GM21381 (cell line): ENCODE results near the gene LITAFD.

Experiments
- ATAC-seq: cut with Tn5 transposase; IDR thresholded peaks from one replicate; pipeline ENCODE4 v1.9.1; 2021; ENCODE audit warnings: mild to moderate bottlenecking, moderate library complexity; ENCODE audit not compliant: unreplicated experiment

Gene LITAFD

GRCh38 chr16:8890549-8890921, 8.4 kb downstream of the LITAFD start:
- ATAC-seq = no peak

- peak; percentile 22 for ATAC-seq
These were observed 10.0 kb downstream of the LITAFD start for GRCh38 chr16:8892101-8892575.

GRCh38 chr16:8893426-8893825, 11.3 kb downstream of the LITAFD start:
- no peak for ATAC-seq

DNA sequence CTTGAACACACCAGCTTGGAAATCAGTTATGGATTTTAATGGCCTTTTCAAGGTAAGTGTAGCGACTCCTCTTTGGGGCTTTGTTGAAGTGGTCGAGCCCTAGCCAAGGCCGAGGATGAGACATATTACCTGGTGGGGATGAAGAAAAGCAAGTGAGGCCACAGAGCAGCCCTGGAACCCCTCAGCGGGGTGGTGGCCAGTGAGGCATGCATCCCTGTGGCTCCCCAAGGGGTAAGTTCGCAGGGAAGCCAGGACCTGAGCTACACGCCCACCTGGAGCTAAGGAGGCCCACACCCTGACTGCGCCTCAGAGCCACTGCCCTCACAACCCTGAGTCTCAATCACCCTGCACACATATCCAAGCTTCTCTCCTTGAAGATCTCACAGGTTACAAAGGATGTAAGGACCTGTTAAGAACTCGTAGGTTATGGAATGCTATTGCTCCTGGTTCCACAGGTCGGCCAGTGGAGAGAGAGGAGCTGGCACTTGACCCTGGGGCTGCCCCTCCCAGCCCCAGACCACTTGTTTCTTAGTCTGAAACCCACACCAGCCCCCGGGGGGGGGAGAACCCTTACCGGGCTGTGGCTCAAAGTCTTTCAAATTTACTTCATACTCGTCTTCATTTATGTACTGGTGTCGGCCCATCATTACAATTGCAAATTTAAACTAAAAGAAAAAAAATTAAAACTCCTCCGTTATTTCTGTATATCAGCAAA, 12.0 kb downstream of the LITAFD start:
- ATAC-seq = no peak

DNA sequence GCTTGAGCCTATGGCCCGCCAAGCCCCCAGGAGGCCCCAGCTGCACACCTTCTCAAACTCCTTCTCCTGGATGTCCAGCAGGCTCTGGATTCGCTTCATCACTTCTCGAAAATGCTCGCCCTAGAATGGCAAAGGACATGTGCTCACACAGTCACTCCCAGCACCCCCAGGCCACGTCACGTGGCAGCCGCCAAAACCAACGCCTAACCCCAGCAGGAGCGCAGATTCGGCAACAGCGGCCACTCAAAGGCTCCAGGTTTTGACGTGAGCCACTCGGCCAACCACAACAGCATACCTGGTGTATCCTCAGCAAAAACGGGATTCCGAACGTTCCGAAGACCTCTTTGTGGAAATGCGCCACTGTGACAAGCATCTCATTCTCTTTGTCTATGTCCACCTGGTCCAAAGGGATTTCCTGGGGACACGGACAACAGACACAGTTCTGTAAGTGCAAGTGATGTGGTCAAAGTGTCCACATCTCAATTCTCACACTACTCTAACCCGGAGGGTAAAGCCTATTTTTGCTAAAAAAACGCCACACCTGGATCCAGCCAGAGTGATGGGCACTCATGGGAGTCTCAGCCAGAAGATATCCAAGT, 12.7 kb downstream of the LITAFD start:
- ATAC-seq = no peak

DNA sequence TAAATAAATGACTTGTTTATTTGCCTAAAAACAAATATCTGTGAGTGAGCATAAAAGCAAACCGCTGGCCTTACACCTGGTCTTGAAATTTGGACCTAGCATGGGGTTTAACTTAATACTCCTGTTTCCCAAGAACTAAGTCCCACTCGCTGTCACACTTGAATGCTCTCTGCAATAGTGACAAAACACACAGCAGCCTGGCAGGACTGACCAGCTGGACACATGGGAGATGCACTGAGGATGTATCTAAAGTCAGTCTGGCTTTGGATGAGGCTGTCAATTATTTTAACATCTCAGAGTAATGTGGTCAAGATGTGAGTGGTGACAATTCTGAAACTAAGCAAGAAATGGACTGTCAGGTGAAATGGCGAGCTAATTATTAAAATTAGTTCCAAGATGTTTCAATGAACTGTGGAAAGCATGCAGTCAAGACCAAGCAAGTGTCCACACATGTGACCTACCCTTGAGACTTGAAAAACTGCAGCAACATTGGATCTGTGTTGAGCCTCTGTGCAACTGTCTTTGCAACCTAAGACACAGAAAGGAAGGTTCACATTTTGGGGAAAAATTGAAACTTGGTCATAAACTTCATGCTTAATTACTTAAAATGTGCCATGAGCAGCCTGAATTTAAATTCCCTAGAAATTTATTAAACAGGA, 16.6 kb downstream of the LITAFD start:
- no peak for ATAC-seq

DNA sequence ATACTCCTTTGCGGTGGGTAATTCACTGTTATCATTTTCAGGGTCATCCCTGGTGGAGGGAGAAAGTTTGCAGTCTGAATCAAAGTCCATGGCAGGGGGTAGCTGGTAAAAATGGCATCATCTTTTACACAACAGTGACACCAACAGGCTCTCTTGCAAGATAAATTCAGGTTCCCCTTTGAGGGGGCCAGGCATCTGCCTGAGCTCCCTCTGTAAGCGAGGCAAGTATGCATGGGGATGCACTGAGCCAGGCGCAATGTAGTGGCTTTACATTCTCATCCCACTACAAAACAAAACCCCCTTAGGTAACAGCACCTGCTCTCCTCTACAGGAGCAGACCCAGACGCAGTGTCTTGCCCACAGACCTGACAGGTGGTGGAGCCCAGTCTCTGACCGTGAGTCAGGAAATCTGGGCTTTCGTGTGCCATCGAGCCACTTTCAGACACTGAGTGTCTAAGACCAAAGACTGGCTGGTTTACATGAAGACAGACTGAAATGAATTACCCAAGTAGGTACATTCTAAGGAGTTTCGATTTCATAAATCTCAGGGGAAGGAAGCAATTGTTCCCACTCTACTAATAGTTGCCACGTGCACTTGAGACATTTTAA, 17.7 kb downstream of the LITAFD start:
- ATAC-seq = no peak

DNA sequence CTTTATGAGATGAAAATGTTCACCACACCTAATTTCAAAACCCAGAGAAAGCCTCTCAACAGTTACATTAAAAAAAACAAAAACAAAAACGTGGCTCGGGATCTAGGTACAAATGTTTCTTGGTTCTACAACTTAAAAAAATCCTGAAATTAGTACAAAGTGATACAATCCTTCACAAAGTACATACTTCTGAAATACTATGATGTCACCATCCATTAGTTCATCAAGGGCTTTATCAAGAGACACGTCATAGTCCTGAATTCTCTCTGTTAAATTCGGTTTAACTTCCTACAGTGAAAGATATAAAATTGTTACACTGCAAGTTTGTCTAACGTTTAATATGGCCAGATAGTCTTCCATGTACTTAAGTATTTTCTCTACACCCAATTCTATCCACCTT, 18.2 kb downstream of the LITAFD start:
- no peak for ATAC-seq

DNA sequence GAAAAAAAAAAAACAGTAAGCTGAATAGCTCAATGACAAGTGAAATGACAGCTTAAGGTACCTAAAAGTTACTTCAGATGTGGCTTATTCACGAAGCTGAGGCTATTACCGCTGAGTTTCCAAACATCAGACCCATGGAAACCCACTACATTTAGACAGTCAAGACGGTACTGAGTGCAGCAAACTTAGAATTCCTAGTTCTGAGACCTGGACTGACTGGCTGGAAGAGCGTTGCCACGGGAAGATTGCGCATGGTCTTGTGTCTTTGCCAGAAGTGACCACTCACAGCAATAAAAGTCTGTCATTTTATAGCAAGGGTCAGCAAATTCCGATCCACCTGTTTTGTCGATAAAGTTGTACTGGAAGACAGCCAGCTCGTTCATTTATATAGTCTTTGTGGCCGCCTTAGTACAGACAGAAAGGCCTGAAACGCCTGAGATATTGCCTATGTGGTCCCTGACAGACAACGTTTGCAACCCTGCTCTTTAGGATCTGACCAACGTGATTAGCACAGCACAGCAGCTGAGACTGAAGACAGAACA, 19.2 kb downstream of the LITAFD start:
- ATAC-seq = no peak

- no peak for ATAC-seq
These were observed 20.9 kb downstream of the LITAFD start for GRCh38 chr16:8903004-8903403.

GRCh38 chr16:8904018-8904430, 21.9 kb downstream of the LITAFD start:
- ATAC-seq = no peak

GRCh38 chr16:8905168-8905762, 23.1 kb downstream of the LITAFD start:
- no peak for ATAC-seq

DNA sequence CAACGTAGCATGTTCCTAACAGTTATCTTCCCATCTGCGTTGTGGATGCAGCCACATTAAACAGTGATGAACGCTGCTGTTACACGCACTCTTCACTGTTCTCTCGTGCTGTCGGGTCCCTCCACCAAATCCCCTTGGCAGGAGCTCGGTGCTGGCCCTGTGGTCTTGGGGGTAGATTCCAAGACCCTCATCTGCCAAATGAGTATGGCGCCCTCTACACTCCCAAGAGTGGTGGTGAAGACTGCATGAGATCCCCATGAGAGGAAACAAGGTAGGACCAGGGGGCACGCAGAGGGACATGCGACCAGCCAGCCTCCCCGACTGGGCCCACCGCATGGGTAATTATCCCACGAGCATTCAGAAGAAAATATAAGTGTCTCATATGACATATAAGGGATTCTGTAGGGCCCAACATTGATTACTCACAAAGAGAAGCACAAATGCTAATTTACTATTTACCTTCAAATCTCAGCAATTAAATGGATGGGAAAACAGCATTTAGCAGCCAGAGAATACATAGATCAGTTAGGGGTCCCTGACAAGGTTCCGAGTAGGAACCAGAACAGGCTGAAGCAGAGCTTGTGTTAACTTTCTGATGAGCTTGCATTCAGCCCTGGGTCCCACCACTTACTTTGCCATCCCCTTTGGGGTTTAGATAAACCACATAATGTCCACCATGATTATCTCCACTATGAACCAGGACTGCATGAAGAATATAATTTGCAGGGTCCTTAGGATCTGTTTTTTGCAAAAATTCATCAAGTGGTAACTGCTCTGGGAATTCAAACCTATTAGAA, 23.8 kb downstream of the LITAFD start:
- ATAC-seq = no peak

DNA sequence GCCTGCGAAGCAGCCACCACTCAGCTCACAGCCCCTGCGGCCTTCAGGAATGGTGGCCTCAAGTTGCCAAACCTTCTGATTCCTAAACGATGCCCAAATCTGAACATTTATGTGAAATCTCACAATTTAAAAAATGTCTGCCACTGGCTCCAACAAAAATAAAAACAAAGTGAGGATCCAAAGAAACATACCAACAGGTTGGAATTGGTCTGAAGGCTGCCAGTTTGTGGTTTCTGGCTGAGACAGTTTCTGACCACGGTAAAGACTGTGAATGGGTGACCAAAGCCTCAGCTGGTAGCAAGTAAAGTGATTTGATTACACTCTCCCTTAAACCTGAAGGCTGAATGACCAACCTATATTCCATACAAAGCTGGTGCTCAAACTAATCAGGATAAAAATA, 24.9 kb downstream of the LITAFD start:
- ATAC-seq = no peak

DNA sequence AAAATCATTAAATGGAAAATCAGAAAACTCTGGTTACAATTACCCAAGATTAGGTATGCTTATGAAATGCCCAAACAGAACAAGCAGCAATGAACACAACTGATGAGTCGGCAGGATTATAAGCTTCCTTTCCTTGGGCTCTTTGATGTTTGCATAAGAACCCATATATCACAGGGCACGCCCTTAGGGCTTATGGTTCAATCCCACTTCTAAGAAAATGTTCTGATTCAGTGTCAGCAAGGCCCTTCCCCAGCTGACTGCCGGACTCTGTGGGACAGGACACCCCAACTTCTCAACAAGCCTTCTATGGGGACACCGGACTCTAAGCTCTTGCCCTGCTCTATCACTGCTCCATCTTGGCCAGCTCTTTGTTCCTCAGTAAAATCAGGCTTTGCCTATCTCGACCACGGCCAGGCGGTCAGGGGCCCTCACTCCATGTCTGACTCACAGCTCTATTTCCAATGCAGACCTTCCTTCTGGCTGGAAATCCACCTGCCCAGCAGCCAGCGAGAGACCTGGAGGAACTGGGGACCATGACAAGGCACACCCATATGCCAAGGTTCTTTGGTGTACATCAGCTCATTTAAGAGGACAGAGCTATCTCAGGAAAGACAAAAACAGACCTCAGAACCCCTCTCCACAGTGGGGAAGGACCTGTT, 26.8 kb downstream of the LITAFD start:
- no peak for ATAC-seq

DNA sequence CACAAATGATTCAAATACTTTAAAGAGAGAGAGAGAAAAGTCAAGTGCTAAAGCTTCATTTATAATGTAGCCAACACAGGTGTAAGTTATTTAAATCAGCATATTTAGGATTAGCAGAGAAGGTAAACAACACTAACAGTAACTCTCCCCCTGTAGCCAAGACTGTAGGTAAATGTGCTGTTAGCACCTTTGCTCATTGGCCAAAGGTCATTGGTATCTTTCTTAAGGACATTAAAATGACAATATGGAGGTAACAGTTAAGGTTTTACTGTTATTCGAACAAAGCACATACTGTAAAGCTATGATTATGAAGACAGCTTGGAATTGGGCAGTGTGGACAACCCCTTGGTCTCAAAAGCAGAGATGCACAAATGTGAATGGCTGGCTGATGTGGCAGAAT, 28.7 kb downstream of the LITAFD start:
- ATAC-seq = no peak

GRCh38 chr16:8912793-8913192, 30.6 kb downstream of the LITAFD start:
- no peak for ATAC-seq

DNA sequence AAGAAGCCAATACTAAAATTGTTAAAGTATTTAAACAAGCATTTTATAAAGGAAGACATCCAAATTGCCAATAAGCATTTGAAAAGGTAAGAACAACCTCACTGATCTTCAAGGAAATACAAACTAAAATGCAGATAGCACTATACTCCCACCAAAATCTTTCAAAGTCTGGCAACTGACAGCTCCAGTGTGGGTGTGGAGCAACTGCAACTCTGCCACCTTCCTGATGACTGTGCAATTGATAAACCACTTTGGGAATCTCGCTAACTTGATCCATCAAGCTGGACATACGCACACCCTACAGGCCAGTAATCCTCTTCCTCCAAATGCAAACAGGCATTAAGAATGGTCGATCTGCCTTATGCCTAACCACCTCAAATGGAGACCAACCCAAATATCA, 31.9 kb downstream of the LITAFD start:
- no peak for ATAC-seq

DNA sequence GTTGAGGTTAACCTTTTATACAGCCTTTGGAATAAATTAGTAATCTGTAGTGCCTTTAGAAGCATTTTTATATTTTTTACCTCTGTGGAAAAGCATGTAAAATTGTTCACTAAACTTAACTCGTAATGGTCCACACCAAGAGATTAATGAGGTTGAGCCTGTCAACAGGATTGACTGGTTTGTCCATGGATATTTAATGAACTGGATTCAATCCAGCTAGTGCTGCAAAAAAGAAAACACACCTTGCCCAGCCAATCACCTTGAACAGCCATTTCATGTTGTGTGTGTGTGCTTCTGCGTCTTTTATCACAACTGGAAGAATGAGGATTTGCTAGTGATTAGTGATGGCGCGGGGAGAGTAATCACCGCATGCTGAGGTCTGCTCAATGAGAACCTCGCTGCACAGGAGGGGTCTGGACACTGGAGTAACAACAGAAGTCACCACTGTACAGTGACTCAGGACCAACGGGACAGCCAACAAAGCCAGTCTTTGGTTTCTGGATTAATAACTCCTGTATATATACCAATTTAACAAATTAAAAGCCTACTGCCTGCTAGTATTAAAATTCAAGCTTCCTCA, 33.7 kb downstream of the LITAFD start:
- ATAC-seq = no peak
